Suprapubic skin (tissue), 4 donors: Measurements from ENCODE around the gene SLC25A6. TPM values are rescaled to one million over a fixed set of nuclear protein-coding genes. Genes with fewer than 3 reads are reported as not detected.

ENCODE experiments used
- DNase-seq, 2 donors: peaks; one replicate each; pipeline ENCODE4 v3.0.0-alpha.2; 2019; ENCODE audit warnings: low spot score in 2 of 2
- H3K27ac ChIP-seq: fragments of 200-600 bp; sonication (generic); one replicate; pipeline ENCODE4 v1.5.1; 2019
- H3K27me3 ChIP-seq: fragments of 200-600 bp; sonication (generic); one replicate; pipeline ENCODE4 v1.5.1; 2019
- H3K36me3 ChIP-seq: fragments of 200-600 bp; sonication (generic); one replicate; pipeline ENCODE4 v1.5.1; 2019
- H3K4me1 ChIP-seq: fragments of 200-600 bp; sonication (generic); one replicate; pipeline ENCODE4 v1.5.1; 2019
- H3K4me3 ChIP-seq: fragments of 200-600 bp; sonication (generic); one replicate; pipeline ENCODE4 v1.5.1; 2019; ENCODE audit warnings: mild to moderate bottlenecking
- H3K9me3 ChIP-seq: fragments of 200-600 bp; sonication (generic); one replicate; pipeline ENCODE4 v1.5.1; 2019
- CTCF ChIP-seq, 2 donors: fragments of 200-600 bp in 1 of 2; fragments of 450-650 bp in 1 of 2; sonication (generic) in 1 of 2; IDR thresholded peaks; one replicate each; pipeline ENCODE4 v1.5.1; 2016 to 2019; ENCODE audit warnings: antibody characterized with exemption in 2 of 2, mild to moderate bottlenecking in 1 of 2, moderate library complexity in 1 of 2
- EP300 ChIP-seq: sonication (generic); formaldehyde crosslinking; IDR thresholded peaks from one replicate; pipeline ENCODE4 v1.6.1; 2017; ENCODE audit warnings: antibody characterized with exemption
- POLR2A ChIP-seq, 2 donors: fragments of 450-650 bp; IDR thresholded peaks; one replicate each; pipeline ENCODE4 v1.6.1; 2017; ENCODE audit warnings: antibody characterized with exemption in 2 of 2, mild to moderate bottlenecking in 2 of 2, moderate library complexity in 2 of 2
- POLR2AphosphoS5 ChIP-seq, 3 donors: sonication (generic); formaldehyde crosslinking; IDR thresholded peaks; one replicate each; pipeline ENCODE4 v1.6.1; 2017; ENCODE audit warnings: antibody characterized with exemption in 3 of 3
- WGBS: methylation state at CpG from one replicate; pipeline ENCODE4 v1.1.5; 2018; 5-methylcytosine and 5-hydroxymethylcytosine counted together
- total RNA-seq, 4 donors: library from RNA; depleted of rRNA; stranded (reverse); fragments of >200 nt; gene quantifications; one replicate each; pipeline ENCODE4 v1.1.0, GENCODE V29; 2016

SLC25A6 gene
- total RNA-seq, 4 donors from 2014 or later: 250 to 408 (median 336) TPM

- peak; percentile 46 to 75 for DNase-seq
- Histone ChIP-seq H3K27ac (no peak overlapping the region), H3K27me3 (no peaks in the 10 kb centered on the region), H3K9me3 (no peaks in the 10 kb centered on the region), H3K4me3 (no peak overlapping the region), H3K4me1 (no peaks in the 10 kb centered on the region), H3K36me3 (peaks cover 72% of the 10 kb centered on the region)
- 91% methylated on average over 15 of the region's 29 CpGs for WGBS
- no peak for TF ChIP-seq POLR2A (IDR thresholded peaks at IDR 0.05)
- no peak for TF ChIP-seq POLR2AphosphoS5 (IDR thresholded peaks at IDR 0.05)
- no peak for TF ChIP-seq CTCF (IDR thresholded peaks at IDR 0.05)
- no peak for TF ChIP-seq EP300
Observed at GRCh38 chrX:1418901-1419544, 27.1 kb upstream of the SLC25A6 start.

DNA sequence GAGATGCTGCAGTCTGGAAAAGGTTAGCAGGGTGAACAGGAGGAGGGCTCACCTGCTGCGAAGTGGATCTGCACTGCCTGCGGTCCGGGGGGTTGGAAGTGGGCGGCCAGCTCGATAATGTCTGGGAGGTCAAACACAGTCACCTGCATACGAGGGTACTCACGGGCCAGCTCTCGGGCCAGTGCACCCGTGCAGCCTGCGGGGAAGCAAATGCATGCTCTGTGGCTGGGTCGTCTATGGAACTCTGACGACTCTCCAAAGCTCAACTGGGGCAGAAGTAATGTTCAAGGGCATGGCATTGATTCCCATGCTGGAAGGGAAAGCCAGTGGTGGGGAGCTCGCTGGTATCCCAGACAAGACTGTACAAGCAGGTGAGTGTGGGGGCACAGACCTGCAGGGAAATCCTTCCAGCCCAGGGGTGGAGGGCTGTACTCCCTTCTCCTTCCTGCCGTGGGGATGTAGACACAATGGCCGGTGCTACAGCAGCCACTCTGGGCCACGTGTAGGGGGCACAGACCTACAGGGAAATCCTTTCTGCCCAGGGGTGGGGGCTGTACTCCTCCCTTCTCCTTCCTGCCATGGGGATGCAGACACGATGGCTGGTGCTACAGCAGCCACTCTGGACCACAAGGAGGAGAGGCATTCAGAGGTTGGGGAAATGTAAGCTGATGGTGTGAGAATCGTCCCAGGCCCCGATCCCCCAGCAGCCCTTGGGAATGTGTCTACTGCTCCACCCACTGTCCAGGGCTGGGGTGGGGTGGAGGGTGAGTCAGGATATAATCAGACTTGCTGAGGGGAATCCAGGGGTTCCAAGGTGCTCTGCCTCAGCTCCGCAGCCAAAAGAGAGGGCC, 26.2 kb upstream of the SLC25A6 start:
- Histone ChIP-seq H3K36me3 (peaks cover 77% of the 10 kb centered on the region), H3K4me1 (no peaks in the 10 kb centered on the region), H3K27ac (no peak overlapping the region), H3K4me3 (no peak overlapping the region), H3K27me3 (no peaks in the 10 kb centered on the region), H3K9me3 (no peaks in the 10 kb centered on the region)
- peak; percentile 55 to 63 for DNase-seq
- over 99% methylated on average over 15 of the region's 20 CpGs for WGBS
- TF ChIP-seq POLR2A (IDR thresholded peaks at IDR 0.05) (no peak), CTCF (IDR thresholded peaks at IDR 0.05) (no peak), POLR2AphosphoS5 (IDR thresholded peaks at IDR 0.05) (no peak), EP300 (no peak)

GRCh38 chrX:1416965-1417760, 25.2 kb upstream of the SLC25A6 start:
- WGBS: 70% methylated on average over 12 of the region's 14 CpGs
- TF ChIP-seq EP300: no peak
- no peak for TF ChIP-seq POLR2A (IDR thresholded peaks at IDR 0.05)
- no peak for TF ChIP-seq CTCF (IDR thresholded peaks at IDR 0.05)
- no peak for TF ChIP-seq POLR2AphosphoS5 (IDR thresholded peaks at IDR 0.05)
- H3K4me3 ChIP-seq: no peak overlapping the region
- H3K27me3 ChIP-seq: no peaks in the 10 kb centered on the region
- H3K27ac ChIP-seq: no peak overlapping the region
- peaks cover 77% of the 10 kb centered on the region for H3K36me3 ChIP-seq
- H3K4me1 ChIP-seq: no peaks in the 10 kb centered on the region
- peak in 1 of 2 donors; percentile 18 for DNase-seq
- H3K9me3 ChIP-seq: no peaks in the 10 kb centered on the region

GRCh38 chrX:1416327-1416784, 24.4 kb upstream of the SLC25A6 start:
- peak in 1 of 2 donors; percentile 0 for DNase-seq
- Histone ChIP-seq H3K27ac (no peak overlapping the region), H3K9me3 (no peaks in the 10 kb centered on the region), H3K4me1 (no peaks in the 10 kb centered on the region), H3K4me3 (no peak overlapping the region), H3K27me3 (no peaks in the 10 kb centered on the region), H3K36me3 (peaks cover 74% of the 10 kb centered on the region)
- TF ChIP-seq CTCF (IDR thresholded peaks at IDR 0.05) (no peak), POLR2A (IDR thresholded peaks at IDR 0.05) (no peak), POLR2AphosphoS5 (IDR thresholded peaks at IDR 0.05) (no peak), EP300 (no peak)
- 63% methylated on average over 15 of the region's 15 CpGs for WGBS
